Activated CD4-positive, alpha-beta T cell treated with anti-CD3 and anti-CD28 coated beads for 24 hours (primary cell): ENCODE results near the gene ZBTB49.

Source experiments
- DNase-seq, 2 donors: peaks; one replicate each; pipeline ENCODE4 v3.0.0-alpha.2; 2020; ENCODE audit warnings: low read depth in 2 of 2

ZBTB49 gene

GRCh38 chr4:4277531-4277930 is 12.5 kb upstream of the ZBTB49 start:
- no peak for DNase-seq

DNA sequence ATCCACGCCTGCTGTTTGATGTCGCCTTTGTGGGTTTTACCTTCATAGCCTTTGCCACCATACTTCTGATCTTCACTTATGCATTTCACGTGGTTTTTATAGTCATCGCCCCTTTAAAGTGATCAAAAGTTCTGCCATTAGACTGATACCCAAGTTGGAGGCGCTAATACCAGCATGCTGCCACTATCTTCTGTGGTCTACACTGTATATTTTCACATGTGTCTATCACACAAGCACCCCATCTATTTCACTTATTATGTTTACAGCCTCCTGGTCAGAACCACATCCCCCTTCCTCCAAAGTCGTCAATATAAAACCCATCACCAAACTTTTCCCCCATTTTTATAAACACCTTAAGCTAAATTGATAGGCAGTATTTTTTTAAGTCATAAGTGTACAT is 8.3 kb upstream of the ZBTB49 start:
- DNase-seq, result no peak

DNA sequence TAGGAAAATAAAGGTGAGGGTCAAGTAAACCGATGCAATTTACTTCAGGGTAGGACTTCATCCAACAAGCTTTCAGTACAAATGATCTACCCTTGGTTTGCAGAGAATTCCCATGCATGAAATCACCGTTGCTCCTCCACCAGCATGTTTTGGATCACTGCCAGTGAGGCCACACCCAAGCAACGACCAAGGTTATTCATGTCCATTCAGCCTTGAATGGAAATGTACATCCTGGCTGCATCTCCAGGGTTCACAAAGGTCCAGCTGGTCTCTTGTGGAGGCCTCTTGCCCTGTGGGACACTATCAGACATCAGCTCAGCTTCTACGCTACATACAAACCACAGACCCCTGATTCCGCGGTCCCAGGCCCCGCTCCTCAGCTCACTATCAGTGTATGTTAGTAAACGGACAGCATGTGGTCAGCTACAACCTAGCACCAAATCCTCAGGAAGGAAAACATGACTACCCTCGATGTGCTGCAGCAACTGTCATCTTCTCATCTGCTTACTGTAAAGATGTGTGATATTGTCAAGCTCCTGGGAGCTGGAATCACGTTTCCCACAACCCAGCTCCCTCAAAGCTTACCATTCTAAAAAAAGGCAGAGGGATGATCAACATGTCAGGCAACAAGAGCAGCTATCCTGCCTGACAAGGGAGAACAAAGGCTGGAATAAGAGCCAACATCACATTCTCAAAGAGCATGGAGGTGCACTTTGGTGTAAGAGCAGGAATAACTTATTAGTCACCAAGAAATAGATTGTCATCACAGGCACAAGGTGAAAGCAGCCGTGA is 5.0 kb upstream of the ZBTB49 start:
- DNase-seq, result no peak

- DNase-seq, result no peak
These were observed 2.0 kb upstream of the ZBTB49 start for GRCh38 chr4:4288098-4288497.

- DNase-seq, result no peak
These were observed 996 bp upstream of the ZBTB49 start for GRCh38 chr4:4289055-4289454.

DNA sequence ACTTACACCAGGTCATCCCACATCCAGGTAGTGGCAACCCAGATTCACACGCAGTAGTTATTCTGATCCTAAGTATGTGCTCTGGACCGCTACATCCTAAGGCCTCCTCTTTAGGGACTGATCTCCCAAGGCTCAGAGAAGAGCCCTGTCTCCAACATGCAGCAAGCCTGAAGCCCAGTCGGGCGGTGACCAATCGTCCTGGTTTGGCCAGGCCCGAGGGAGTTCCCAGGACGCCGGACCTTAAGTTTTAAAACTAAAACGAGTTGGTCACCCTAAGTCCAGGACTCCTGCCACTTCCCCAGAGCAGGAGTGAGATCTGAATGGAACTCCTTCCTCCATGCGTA is 482 bp upstream of the ZBTB49 start:
- DNase-seq, result peak in 1 of 2 donors; percentile 2

- no peak for DNase-seq
These were observed 3.2 kb downstream of the ZBTB49 start for GRCh38 chr4:4293279-4293678.

- DNase-seq, result no peak
These were observed 6.3 kb downstream of the ZBTB49 start for GRCh38 chr4:4296283-4296846.

GRCh38 chr4:4299006-4299405 is 9.0 kb downstream of the ZBTB49 start:
- DNase-seq, result no peak

DNA sequence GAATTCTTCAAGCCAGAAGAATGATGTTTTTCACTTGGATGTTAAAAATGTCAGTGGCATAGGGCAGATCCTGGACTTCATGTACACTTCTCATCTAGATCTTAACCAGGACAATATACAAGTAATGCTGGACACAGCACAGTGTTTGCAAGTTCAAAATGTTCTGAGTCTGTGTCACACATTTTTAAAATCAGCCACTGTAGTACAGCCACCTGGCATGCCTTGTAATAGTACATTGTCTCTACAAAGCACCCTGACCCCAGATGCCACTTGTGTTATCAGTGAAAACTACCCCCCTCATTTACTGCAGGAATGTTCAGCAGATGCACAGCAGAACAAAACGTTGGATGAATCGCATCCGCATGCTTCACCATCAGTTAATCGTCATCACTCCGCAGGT is 11.9 kb downstream of the ZBTB49 start:
- no peak for DNase-seq

- no peak for DNase-seq
These were observed 12.4 kb downstream of the ZBTB49 start for GRCh38 chr4:4302416-4302815.

DNA sequence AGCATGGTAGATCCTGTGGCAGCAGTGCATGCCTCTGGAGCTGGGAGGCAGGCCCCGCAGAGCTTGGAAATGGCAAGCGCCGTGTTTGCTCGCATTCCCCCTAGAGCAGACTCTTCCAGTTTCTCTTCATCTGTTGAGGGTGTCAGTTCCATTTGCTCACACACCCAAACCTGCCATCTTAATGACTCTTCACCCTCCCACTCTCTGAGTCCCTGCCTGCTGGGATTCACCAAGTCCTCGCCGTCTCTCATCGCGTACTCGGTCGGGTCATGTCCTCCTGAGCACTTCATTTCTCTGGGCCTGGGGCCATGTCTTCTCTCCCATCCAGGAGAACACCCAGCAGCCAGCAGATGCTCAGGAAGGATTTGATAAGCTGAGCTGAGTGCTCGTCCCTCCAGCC is 16.9 kb downstream of the ZBTB49 start:
- no peak for DNase-seq

DNA sequence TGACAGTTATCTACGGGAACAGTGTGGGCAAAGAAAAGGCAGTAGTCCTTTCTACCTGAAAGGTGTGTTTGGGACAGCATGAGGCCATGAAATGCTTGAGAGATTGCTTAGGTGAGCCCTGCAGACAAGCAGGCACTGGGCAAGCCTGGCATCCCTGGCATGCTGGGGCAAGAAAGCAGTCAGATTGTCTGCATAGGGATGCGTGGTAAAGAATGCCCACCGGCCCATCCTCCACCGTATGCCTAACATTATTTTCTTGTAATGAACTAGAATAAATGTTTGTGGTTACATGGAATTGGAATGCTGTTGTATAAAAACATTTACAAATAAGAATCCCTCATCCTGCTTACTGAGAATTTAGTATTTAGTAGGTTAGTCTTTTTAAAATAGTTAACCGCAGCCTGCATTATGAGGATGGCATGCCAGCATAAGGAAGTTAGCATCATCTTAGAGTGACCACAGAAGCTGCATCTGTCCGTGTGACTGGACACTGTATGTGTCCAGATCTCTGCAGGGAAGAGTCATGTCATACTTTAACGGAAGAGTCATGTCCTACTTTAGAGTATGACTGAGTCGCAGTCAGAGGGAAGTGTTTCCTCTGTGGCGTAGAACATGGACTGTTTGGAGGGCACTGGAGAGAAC is 18.9 kb downstream of the ZBTB49 start:
- DNase-seq, result no peak

GRCh38 chr4:4311193-4311592 is 21.1 kb downstream of the ZBTB49 start:
- DNase-seq, result no peak

DNA sequence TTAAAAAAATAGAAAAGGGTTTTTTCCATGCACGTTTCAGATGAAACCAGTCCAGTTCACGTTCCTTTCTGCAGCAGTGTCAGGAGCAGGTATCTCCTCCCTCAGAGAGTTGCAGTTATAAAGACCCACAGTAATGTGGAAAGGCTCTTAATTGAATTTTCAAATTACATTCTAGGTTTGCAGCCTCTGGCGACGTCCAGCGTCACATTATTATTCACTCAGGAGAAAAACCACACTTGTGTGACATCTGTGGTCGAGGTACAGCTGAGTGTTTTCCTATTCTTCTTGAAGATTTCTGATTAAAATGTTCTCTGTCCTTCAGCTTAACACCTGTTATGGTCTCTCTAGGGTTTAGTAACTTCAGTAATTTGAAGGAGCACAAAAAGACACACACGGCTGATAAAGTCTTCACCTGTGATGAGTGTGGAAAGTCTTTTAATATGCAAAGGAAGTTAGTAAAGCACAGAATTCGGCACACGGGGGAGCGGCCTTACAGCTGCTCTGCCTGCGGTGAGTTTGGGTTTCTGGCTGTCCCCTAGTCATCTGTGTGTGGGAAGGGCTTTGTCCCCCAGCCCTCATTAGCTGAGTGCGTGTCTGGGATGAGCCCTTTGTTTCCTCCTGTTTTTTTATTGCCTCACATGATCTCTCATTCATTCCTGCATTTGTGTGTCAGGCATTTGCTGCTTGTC is 25.6 kb downstream of the ZBTB49 start:
- DNase-seq, result no peak

- DNase-seq, result no peak
These were observed 26.1 kb downstream of the ZBTB49 start for GRCh38 chr4:4316150-4316495.

DNA sequence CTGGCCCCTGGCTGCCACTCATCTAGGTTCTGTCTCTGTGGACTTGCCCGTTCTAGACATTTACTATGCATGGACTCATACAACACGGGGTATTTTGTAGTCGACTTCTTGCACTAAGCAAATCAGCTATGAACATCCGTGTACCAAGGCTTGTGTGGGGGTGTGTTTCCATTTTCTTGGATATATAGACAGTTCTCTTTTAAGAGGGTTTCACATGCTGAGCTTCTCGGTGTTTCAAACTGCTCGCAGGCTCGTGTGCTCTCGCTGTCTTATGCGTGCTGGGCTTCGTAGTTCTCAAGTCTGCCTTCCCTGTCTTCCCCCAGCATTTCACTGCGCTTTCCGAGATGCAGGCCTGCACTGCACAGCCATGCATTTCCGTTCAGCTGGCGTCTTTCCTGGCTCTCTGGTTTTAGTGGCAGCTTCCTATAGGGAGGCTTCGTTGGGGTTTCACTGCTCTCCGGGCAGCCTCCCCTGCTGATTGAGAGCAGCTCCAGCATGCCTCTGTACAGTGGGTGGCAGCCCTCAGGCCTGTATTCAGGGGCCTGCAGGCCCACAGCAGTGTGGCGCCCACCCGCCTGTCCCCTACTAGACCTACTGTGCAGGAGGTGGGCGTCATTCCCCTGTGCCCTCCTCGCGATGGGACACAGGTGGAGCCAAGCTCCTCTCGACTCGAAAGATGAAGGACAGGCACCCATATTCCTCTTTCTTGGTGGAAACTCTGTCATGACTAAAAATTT is 27.6 kb downstream of the ZBTB49 start:
- no peak for DNase-seq

GRCh38 chr4:4320528-4320927 is 30.5 kb downstream of the ZBTB49 start:
- no peak for DNase-seq

GRCh38 chr4:4320951-4321714 is 31.1 kb downstream of the ZBTB49 start:
- DNase-seq, result no peak

- DNase-seq, result no peak
These were observed 32.1 kb downstream of the ZBTB49 start for GRCh38 chr4:4321951-4322688.
